ENCODE data around the gene TTC39A. TPM values are rescaled to one million over a fixed set of nuclear protein-coding genes. Genes with fewer than 3 reads are reported as not detected.

TTC39A gene
- total RNA-seq, 2 donors from 2014 or later, result 0.81 to 1.6 TPM

- DNase-seq (ENCODE audit: low spot score), result no peak
- intact Hi-C loops (cut with DNase I), result no loop called here
Measured at GRCh38 chr1:51247499-51247898, 82.9 kb downstream of the TTC39A start.

- intact Hi-C loops (cut with DNase I), result no loop called here
- DNase-seq (ENCODE audit: low spot score), result no peak
Measured at GRCh38 chr1:51247022-51247421, 83.3 kb downstream of the TTC39A start.

GRCh38 chr1:51242546-51242945 lies 87.8 kb downstream of the TTC39A start:
- no peak for DNase-seq (ENCODE audit: low spot score)
- intact Hi-C loops (cut with DNase I), result no loop called here

GRCh38 chr1:51241119-51241518 lies 89.2 kb downstream of the TTC39A start:
- no peak for DNase-seq (ENCODE audit: low spot score)
- intact Hi-C loops (cut with DNase I), result no loop called here

- no peak for DNase-seq (ENCODE audit: low spot score)
- intact Hi-C loops (cut with DNase I), result no loop called here
Measured at GRCh38 chr1:51240084-51240483, 90.3 kb downstream of the TTC39A start.

- no peak for DNase-seq (ENCODE audit: low spot score)
- intact Hi-C loops (cut with DNase I), result no loop called here
Measured at GRCh38 chr1:51238034-51238403, 92.3 kb downstream of the TTC39A start.

- intact Hi-C loops (cut with DNase I), result no loop called here
- DNase-seq (ENCODE audit: low spot score), result no peak
Measured at GRCh38 chr1:51237351-51238033, 92.9 kb downstream of the TTC39A start.

Other genes starting within 250 kb of the TTC39A start
- not detected for gene C1orf185, start 228.3 kb downstream of the TTC39A start, total RNA-seq
- 100 to 1,000 TPM; 101 to 114 TPM for gene RNF11, start 94.3 kb downstream of the TTC39A start, total RNA-seq
- 10 to 100 TPM; 79.6 to 81.1 TPM for gene EPS15, start 188.7 kb upstream of the TTC39A start, total RNA-seq

Measured in posterior vena cava (tissue), 2 donors.